22Rv1 (cell line): Measurements from ENCODE around the gene ARHGAP26.

ENCODE experiments used
- ZFX ChIP-seq: fragments of 450-650 bp; IDR thresholded peaks from 2 replicates; pipeline ENCODE4 v1.6.1; 2017; ENCODE audit warnings: antibody characterized with exemption, borderline replicate concordance
- TF ChIP-seq, protein P1 (sequence below): fragments of 450-650 bp; IDR thresholded peaks from 2 replicates; pipeline ENCODE4 v1.5.1; 2017; ENCODE audit warnings: mild to moderate bottlenecking

DNA sequence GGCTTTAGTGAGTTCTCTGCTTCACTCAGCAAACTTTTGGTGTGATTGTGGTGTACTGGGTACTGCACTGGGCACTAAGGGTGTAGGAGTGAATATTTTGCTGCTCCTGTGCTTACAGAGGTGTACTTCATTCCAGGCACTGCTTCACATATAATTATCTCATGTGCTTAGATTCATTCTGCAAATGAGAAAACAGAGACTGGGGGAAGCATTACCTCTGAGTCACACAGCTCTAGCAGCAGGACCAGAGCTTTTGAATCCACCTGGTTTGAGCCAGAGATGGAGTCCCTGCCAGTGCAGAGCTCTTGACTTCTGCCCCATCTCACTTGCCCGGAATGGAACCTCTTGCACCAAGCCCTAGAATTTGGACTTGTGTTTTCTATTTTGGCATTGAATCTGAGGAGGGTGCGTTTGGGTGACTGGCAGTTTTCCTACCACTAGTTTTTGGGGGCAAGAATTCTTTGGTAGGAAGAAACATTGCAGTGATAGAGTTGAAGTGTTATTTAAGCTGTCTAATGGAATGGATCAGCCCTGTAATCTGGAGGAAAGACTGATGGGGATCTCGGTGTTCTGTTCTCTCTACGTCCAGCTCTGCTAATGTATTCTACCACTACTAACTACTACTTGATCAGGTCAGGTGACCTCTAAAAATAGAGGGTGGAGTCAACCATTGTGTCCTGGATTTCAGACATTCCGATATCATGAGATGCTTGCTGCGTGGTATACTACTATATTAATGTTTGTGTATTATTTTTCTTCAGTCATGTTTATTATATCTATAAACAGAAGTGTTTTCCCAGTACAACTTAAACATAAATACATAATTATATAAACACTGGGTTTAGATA is 2.5 kb downstream of the ARHGAP26 start:
- TF ChIP-seq, protein P1, sequence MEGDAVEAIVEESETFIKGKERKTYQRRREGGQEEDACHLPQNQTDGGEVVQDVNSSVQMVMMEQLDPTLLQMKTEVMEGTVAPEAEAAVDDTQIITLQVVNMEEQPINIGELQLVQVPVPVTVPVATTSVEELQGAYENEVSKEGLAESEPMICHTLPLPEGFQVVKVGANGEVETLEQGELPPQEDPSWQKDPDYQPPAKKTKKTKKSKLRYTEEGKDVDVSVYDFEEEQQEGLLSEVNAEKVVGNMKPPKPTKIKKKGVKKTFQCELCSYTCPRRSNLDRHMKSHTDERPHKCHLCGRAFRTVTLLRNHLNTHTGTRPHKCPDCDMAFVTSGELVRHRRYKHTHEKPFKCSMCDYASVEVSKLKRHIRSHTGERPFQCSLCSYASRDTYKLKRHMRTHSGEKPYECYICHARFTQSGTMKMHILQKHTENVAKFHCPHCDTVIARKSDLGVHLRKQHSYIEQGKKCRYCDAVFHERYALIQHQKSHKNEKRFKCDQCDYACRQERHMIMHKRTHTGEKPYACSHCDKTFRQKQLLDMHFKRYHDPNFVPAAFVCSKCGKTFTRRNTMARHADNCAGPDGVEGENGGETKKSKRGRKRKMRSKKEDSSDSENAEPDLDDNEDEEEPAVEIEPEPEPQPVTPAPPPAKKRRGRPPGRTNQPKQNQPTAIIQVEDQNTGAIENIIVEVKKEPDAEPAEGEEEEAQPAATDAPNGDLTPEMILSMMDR: no peak
- no peak for TF ChIP-seq ZFX
